Measurements from ENCODE around the gene REXO5. TPM values are rescaled to one million over a fixed set of nuclear protein-coding genes. Genes with fewer than 3 reads are reported as not detected.

The REXO5 gene
- total and polyA plus RNA-seq, 2 donors (not counting 3 experiments of a cell fraction or from before 2014, with no cell fraction given) = 2.3 to 11.5 TPM

- Histone ChIP-seq H3K4me3 (replicated peaks in 1 of 3; ENCODE audit: insufficient read depth in 1 of 3, low read depth in 1 of 3, low read length in 3 of 3) (no peak overlapping the region), H3K27ac (ENCODE audit: insufficient read depth, low read depth, low read length) (no peak overlapping the region), H3K9me1 (replicated peaks; ENCODE audit: control insufficient read depth, extremely low read depth, insufficient read depth, low read length) (no peaks in the 10 kb centered on the region), H3K36me3 (ENCODE audit: control insufficient read depth in 2 of 2, extremely low read depth in 1 of 2, insufficient read depth in 2 of 2, low read length in 2 of 2) (no peaks in the 10 kb centered on the region), H4K20me1 (replicated peaks; ENCODE audit: control insufficient read depth, extremely low read depth, insufficient read depth, low read length) (no peaks in the 10 kb centered on the region), H3K9me3 (replicated peaks; ENCODE audit: control insufficient read depth, insufficient read depth, low read length) (no peaks in the 10 kb centered on the region), H2AFZ (ENCODE audit: low read depth, low read length) (no peak overlapping the region), H3K79me2 (ENCODE audit: control insufficient read depth, insufficient read depth, low read length) (no peaks in the 10 kb centered on the region), H3K4me1 (ENCODE audit: control insufficient read depth, extremely low read depth, insufficient read depth, low read length) (peaks cover 11% of the 10 kb centered on the region), H3K4me2 (ENCODE audit: insufficient read depth, low read length) (no peak overlapping the region), H3K9ac (replicated peaks; ENCODE audit: extremely low read depth, insufficient read depth, low read length) (no peak overlapping the region), H3K27me3 (ENCODE audit: control insufficient read depth in 2 of 2, insufficient read depth in 2 of 2, low read length in 2 of 2) (no peaks in the 10 kb centered on the region)
- dilution Hi-C loops (cut with MboI; ENCODE audit: extremely low pct_ligation_motif_present, low sequenced_read_pairs) (no loop called here), intact Hi-C loops (cut with micrococcal nuclease) (no loop called here)
- POLR2A ChIA-PET = no interaction called here
- CTCF ChIA-PET = no interaction called here
- no peak for FAIRE-seq
- no TSS peak for BruUV-seq (replicated peaks)
- TF ChIP-seq MYC (IDR thresholded peaks at IDR 0.05; ENCODE audit: low read depth, low read length) (no peak), FOS (IDR thresholded peaks at IDR 0.05; ENCODE audit: borderline replicate concordance, insufficient read depth, low read length) (no peak), MAX (IDR thresholded peaks at IDR 0.05; ENCODE audit: insufficient read depth, insufficient read length) (no peak), CTCF (IDR thresholded peaks at IDR 0.05; ENCODE audit: extremely low read depth in 1 of 2, insufficient read depth in 1 of 2, low read depth in 1 of 2, low read length in 2 of 2) (no peak), POLR2A (IDR thresholded peaks at IDR 0.05; ENCODE audit: low read depth, low read length) (no peak), JUN (IDR thresholded peaks at IDR 0.05; ENCODE audit: borderline replicate concordance, insufficient read depth, insufficient read length, low read depth) (no peak), POLR2AphosphoS5 (IDR thresholded peaks at IDR 0.05; ENCODE audit: insufficient read depth, low read depth, low read length) (no peak)
- DNase-seq (ENCODE audit: low read depth, low spot score) = no peak
Observed at GRCh38 chr16:20812510-20812909, 6.2 kb downstream of the REXO5 start.

All from endothelial cell of umbilical vein (primary cell).